GM12872 (cell line): ENCODE data around the gene ZNF358.

ENCODE experiments used
- TF ChIP-seq, protein P1 (sequence below): IDR thresholded peaks from 3 replicates; pipeline ENCODE4 v1.5.1; 2011; ENCODE audit warnings: low read depth, mild to moderate bottlenecking, low read length, moderate library complexity; ENCODE audit not compliant: insufficient read depth

Gene ZNF358

DNA sequence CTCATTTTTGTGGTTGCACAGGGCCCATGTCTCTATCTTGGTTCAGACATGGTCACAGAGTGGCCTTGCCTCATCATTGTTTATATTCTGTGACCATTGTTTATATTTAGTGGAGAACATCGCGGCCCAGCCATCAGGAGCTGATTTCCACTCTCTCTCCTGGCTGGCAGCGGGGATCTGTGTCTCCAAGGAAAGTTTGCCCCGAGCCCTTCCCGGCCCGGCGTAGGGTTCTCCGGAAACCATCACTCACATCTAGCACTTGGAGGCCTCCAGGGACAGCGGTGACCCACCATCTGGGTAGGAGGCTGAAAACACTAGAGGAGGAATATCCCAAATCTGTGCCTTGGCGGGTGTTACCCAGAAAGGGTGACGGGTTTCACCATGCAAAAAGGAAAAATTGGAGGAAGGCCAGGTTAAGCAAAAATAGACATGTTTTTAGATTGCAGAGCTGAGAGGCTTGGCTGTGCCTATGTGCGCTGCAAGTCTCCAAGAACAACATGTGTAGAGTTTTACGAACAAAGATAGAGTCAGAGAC is 726 bp upstream of the ZNF358 start:
- TF ChIP-seq, protein P1, sequence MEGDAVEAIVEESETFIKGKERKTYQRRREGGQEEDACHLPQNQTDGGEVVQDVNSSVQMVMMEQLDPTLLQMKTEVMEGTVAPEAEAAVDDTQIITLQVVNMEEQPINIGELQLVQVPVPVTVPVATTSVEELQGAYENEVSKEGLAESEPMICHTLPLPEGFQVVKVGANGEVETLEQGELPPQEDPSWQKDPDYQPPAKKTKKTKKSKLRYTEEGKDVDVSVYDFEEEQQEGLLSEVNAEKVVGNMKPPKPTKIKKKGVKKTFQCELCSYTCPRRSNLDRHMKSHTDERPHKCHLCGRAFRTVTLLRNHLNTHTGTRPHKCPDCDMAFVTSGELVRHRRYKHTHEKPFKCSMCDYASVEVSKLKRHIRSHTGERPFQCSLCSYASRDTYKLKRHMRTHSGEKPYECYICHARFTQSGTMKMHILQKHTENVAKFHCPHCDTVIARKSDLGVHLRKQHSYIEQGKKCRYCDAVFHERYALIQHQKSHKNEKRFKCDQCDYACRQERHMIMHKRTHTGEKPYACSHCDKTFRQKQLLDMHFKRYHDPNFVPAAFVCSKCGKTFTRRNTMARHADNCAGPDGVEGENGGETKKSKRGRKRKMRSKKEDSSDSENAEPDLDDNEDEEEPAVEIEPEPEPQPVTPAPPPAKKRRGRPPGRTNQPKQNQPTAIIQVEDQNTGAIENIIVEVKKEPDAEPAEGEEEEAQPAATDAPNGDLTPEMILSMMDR, result no peak

DNA sequence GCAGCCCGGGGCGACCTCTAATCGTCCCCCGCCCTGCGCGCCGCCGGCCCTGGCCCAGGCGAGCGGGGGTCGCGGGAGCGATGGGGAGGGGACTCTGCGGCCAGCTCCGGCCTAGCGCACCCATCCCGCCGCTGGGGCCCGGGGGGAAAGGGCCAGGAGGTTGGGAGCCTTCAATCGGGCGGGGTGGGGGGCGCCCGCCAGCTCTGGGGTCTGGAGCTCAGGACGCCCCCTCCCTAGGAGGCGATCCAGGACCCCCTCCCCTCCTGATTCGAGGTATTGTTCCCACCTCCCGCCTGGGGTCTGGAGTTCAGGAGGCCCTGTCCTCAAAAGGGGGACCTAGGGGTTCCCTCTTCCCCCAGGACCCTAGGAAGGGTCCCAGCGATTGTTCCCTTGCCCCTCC is 430 bp downstream of the ZNF358 start:
- TF ChIP-seq, protein P1, result no peak

DNA sequence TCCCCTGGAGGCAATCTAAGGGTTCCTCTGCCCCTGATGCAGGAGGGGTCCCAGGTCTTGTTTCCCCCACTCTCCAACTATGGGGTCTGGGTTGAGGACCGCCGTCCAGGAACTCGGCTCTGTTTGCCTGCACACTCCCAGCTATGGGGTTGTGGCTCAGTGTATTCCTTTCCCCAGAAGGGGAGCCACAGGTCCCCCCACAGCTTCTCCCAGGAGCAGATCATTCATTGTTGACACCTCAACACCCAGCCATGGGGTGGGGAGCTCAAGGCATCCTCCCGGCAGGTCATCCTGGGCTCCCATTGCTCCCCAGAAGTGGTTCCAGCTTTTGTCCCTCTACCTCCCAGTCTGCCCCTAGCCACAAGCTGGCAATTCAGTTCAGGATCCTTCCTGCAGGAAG is 975 bp downstream of the ZNF358 start:
- TF ChIP-seq, protein P1, result no peak

DNA sequence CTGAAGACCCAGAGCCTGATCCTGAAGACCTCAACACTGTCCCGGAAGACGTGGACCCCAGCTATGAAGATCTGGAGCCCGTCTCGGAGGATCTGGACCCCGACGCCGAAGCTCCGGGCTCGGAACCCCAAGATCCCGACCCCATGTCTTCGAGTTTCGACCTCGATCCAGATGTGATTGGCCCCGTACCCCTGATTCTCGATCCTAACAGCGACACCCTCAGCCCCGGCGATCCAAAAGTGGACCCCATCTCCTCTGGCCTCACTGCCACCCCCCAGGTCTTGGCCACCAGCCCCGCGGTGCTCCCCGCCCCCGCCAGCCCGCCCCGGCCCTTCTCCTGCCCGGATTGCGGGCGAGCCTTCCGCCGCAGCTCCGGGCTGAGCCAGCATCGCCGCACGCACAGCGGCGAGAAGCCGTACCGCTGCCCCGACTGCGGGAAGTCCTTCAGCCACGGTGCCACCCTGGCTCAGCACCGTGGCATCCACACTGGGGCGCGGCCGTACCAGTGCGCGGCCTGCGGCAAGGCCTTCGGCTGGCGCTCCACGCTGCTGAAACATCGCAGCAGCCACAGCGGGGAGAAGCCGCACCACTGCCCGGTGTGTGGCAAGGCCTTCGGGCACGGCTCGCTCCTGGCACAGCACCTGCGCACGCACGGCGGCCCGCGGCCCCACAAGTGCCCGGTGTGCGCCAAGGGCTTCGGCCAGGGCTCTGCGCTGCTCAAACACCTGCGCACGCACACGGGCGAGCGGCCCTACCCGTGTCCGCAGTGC is 3.6 kb downstream of the ZNF358 start:
- TF ChIP-seq, protein P1, result no peak

DNA sequence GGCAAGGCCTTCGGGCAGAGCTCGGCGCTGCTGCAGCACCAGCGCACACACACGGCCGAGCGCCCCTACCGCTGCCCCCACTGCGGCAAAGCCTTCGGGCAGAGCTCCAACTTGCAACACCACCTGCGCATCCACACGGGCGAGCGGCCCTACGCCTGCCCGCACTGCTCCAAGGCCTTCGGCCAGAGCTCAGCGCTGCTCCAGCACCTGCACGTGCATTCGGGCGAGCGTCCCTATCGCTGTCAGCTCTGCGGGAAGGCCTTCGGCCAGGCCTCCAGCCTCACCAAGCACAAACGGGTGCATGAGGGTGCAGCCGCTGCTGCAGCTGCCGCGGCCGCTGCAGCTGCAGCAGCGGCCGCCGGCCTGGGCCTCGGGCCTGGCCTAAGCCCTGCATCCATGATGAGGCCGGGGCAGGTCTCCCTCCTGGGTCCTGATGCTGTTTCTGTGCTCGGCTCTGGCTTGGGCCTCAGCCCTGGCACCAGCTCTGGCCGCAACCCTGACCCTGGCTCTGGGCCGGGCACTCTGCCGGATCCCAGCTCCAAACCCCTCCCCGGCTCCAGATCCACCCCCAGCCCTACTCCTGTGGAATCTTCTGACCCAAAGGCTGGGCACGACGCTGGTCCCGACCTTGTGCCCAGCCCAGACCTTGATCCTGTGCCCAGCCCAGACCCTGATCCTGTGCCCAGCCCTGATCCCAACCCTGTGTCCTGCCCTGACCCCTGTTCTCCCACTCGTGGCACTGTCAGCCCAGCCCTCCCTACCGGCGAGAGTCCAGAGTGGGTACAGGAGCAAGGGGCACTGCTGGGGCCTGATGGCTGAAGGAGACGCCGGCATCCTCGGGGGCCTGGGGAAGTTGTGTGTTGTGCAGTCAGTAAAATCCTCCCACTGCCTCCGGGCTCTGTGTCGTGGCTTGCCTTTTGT is 4.5 kb downstream of the ZNF358 start:
- TF ChIP-seq, protein P1, result no peak

DNA sequence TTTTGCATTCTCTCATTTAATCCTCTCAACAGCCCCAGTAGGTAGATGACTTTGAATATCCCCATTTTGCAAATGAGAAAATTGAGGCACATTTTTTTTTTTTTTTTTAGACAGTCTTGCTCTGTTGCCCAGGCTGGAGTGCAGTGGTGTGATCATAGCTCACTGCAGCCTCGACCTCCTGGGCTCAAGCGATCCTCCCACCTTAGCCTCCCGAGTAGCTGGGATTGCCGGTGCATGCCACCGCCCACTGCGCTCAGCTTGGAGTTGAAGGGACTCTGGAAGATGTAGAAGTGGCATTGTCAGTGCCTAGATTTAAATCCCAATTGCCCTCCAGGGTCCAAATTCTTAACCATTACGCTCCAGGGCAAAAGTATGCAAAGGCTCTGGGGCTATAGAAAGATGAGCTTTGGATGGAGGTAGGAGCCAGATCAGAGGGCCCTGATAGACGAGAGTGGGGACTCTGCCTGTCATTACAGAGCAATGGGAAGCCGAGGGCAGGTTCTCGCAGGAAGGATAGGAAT is 5.7 kb downstream of the ZNF358 start:
- TF ChIP-seq, protein P1, result no peak
